T1000 (cell line): Measurements from ENCODE around the gene BIRC2.

Experiments used
- DNase-seq: peaks from one replicate; lab custom pipeline; 2025; ENCODE audit warnings: mixed read lengths; lab: John Stamatoyannopoulos, UW

BIRC2 gene

GRCh38 chr11:102402548-102402947 is 55.5 kb downstream of the BIRC2 start:
- no peak for DNase-seq

GRCh38 chr11:102405501-102405900 is 58.5 kb downstream of the BIRC2 start:
- no peak for DNase-seq

GRCh38 chr11:102406099-102406498 is 59.1 kb downstream of the BIRC2 start:
- no peak for DNase-seq

GRCh38 chr11:102407901-102408300 is 60.9 kb downstream of the BIRC2 start:
- DNase-seq, result no peak

GRCh38 chr11:102408339-102408738 is 61.3 kb downstream of the BIRC2 start:
- DNase-seq, result no peak

GRCh38 chr11:102410382-102410784 is 63.4 kb downstream of the BIRC2 start:
- no peak for DNase-seq

- DNase-seq, result no peak
These were observed 64.1 kb downstream of the BIRC2 start for GRCh38 chr11:102411142-102411541.

GRCh38 chr11:102413497-102413896 is 66.5 kb downstream of the BIRC2 start:
- no peak for DNase-seq

GRCh38 chr11:102414559-102414958 is 67.5 kb downstream of the BIRC2 start:
- DNase-seq, result no peak

- no peak for DNase-seq
These were observed 68.4 kb downstream of the BIRC2 start for GRCh38 chr11:102415304-102415916.

- no peak for DNase-seq
These were observed 70.0 kb downstream of the BIRC2 start for GRCh38 chr11:102416976-102417375.

GRCh38 chr11:102419181-102419580 is 72.2 kb downstream of the BIRC2 start:
- DNase-seq, result no peak

GRCh38 chr11:102420547-102420946 is 73.5 kb downstream of the BIRC2 start:
- DNase-seq, result no peak

GRCh38 chr11:102421261-102421660 is 74.2 kb downstream of the BIRC2 start:
- DNase-seq, result no peak

- no peak for DNase-seq
These were observed 76.1 kb downstream of the BIRC2 start for GRCh38 chr11:102422817-102423712.

- no peak for DNase-seq
These were observed 76.9 kb downstream of the BIRC2 start for GRCh38 chr11:102423936-102424335.

- no peak for DNase-seq
These were observed 79.0 kb downstream of the BIRC2 start for GRCh38 chr11:102426000-102426399.

- no peak for DNase-seq
These were observed 79.6 kb downstream of the BIRC2 start for GRCh38 chr11:102426570-102426969.

GRCh38 chr11:102427068-102427467 is 80.1 kb downstream of the BIRC2 start:
- no peak for DNase-seq
